ENCODE results near the gene ADAMTS13.

DNA sequence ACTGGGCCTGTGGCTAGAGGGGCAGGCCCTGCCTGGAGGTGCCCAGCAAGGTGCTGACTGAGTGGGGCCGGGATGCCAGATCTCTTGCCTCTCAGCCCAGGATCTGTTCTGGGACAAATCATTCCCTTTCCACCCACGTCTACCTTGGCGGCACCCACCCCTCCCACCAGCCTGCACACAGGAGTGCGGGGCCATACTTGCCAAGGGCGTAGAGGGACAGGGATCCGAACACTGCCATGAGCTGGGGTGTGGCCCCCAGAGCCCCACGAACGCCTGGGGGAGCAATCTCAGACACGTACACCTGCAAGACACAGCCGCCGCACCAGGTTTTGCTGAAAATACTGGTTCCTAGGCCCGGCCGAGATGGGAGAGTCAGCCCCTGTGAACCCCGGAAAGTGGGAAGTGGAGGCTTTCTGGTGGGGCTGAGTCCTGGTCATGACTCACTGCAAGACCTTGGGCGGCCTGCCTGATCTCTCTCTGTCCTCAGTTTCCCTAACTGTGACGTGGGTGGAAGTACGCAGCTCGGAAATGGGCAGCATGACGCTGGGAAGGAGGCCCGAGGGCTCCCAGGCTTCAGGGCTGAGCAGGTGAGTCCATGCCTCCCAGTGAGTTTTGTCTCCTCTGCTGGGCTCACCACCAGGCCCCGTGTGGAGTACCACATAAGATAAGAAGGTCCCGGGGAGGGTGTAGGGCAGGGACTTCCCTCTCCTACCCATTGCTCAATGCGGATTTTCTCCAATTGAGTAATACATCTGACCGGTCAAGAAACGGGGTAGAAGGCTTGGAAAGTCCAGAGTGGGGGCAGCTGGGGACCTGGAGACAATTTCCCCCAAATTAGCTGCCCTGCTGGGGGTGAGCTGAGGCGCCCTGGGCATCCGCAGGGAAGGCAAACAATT, 54.1 kb downstream of the ADAMTS13 start:
- TF ChIP-seq, protein P1, sequence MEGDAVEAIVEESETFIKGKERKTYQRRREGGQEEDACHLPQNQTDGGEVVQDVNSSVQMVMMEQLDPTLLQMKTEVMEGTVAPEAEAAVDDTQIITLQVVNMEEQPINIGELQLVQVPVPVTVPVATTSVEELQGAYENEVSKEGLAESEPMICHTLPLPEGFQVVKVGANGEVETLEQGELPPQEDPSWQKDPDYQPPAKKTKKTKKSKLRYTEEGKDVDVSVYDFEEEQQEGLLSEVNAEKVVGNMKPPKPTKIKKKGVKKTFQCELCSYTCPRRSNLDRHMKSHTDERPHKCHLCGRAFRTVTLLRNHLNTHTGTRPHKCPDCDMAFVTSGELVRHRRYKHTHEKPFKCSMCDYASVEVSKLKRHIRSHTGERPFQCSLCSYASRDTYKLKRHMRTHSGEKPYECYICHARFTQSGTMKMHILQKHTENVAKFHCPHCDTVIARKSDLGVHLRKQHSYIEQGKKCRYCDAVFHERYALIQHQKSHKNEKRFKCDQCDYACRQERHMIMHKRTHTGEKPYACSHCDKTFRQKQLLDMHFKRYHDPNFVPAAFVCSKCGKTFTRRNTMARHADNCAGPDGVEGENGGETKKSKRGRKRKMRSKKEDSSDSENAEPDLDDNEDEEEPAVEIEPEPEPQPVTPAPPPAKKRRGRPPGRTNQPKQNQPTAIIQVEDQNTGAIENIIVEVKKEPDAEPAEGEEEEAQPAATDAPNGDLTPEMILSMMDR (IDR thresholded peaks at IDR 0.05; ENCODE audit: poor library complexity, severe bottlenecking) = no peak
- TF ChIP-seq POLR2AphosphoS5 (IDR thresholded peaks at IDR 0.05) (no peak), EP300 (conservative IDR thresholded peaks at IDR 0.05; ENCODE audit: poor library complexity, severe bottlenecking) (no peak), RAD21 (conservative IDR thresholded peaks at IDR 0.05) (no peak), EZH2 (IDR thresholded peaks at IDR 0.05; ENCODE audit: borderline replicate concordance, insufficient read depth, low read length, poor library complexity, severe bottlenecking) (no peak), SMC3 (conservative IDR thresholded peaks at IDR 0.05; ENCODE audit: poor library complexity) (no peak), MXI1 (conservative IDR thresholded peaks at IDR 0.05; ENCODE audit: poor library complexity, severe bottlenecking) (no peak)
- TF ChIP-seq, protein P2, sequence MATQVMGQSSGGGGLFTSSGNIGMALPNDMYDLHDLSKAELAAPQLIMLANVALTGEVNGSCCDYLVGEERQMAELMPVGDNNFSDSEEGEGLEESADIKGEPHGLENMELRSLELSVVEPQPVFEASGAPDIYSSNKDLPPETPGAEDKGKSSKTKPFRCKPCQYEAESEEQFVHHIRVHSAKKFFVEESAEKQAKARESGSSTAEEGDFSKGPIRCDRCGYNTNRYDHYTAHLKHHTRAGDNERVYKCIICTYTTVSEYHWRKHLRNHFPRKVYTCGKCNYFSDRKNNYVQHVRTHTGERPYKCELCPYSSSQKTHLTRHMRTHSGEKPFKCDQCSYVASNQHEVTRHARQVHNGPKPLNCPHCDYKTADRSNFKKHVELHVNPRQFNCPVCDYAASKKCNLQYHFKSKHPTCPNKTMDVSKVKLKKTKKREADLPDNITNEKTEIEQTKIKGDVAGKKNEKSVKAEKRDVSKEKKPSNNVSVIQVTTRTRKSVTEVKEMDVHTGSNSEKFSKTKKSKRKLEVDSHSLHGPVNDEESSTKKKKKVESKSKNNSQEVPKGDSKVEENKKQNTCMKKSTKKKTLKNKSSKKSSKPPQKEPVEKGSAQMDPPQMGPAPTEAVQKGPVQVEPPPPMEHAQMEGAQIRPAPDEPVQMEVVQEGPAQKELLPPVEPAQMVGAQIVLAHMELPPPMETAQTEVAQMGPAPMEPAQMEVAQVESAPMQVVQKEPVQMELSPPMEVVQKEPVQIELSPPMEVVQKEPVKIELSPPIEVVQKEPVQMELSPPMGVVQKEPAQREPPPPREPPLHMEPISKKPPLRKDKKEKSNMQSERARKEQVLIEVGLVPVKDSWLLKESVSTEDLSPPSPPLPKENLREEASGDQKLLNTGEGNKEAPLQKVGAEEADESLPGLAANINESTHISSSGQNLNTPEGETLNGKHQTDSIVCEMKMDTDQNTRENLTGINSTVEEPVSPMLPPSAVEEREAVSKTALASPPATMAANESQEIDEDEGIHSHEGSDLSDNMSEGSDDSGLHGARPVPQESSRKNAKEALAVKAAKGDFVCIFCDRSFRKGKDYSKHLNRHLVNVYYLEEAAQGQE (IDR thresholded peaks at IDR 0.05; ENCODE audit: borderline replicate concordance) = no peak
